ENCODE results near the gene RPP25L. TPM values are rescaled to one million over a fixed set of nuclear protein-coding genes. Genes with fewer than 3 reads are reported as not detected.

RPP25L gene
- total RNA-seq, 1 experiment from 2014 or later, result 30.8 TPM

DNA sequence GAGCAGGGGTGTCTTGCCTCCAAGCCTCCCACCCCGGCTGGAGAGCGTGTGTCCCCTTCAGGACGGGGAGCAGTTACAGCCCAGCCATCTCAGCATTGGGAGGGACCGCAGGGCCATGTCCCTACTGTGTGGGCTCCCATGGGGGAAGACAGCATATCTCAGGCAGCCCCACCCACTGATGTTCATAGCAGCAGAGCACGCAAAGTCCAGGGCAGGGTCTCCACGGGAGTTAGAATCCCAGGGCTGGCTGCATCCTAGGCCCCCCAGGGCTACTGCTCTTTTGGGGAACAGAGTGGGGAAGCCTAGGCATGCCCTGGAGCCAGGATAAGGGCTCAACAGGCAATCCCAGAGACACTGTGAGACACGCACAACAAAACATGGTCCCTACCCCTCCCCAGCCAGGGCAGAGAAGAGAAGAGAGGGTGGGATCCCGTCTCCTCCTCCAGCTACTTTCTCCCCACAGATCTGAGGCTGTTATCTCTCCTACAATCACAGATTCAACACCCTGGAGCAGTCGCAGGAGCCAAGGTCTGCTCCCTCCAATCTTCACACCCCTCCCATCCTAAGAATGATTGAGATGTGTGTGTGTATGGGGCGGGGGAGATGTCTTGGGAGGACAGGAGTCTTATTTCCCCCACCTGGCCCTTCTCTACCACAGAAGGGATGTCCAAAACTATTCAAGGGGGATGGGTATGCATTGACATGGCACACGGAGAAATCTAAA is 25.8 kb downstream of the RPP25L start:
- no peak for DNase-seq (ENCODE audit: low read depth)

DNA sequence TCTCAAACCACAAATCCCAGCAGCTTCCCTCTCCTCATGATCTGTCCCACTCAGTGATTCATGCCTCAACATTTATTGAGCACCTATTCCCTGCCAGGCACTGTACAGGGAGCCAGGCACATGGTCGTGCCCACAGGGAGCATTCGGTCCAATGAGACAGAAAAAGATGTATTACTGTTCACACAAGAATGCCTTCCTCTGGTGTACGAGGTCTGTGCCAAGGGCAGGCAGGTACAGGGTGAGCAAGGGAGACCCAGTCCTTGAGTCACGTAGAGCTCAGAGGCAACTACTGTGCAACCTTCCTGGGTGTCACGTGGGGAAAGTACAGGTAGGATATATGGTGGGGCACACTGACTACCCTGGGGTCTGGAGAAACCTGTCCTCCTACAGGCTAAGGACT is 26.9 kb downstream of the RPP25L start:
- no peak for DNase-seq (ENCODE audit: low read depth)

DNA sequence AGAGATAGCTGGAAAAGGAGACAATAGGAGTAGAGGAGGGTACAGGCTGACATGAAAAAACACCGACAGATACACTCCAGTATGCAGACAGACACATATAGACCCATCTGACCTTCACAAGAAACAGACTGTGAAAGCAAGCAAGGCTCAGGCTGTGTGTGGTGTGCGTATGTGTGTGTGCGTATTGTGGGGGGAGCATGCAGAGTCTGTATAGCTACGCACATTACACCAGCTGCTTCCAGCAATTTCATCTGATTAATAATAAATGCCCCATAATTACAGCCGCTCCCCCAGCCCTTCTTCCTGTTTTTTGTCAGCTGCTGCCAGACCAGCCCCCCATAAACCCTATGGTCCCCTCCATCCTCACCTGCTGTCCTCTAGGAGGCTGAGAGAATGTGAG is 29.1 kb downstream of the RPP25L start:
- no peak for DNase-seq (ENCODE audit: low read depth)

DNA sequence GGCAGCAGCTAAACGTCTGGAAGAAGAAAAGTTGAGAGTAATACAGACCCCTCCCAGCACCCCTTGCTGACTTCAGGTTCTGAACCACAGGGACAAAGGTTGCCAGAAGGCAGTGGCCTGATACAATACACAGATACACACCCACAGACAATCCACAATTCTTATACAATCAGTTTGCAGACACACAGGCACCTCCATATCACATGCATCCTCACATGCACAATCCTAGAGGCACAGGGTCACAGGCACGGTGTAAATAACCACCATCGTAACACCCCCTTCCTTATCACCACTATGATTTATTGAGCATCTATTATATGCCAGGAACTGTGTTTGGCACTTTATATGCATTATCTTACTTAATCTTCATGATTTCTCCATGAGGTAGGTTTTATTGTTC is 30.6 kb downstream of the RPP25L start:
- no peak for DNase-seq (ENCODE audit: low read depth)

DNA sequence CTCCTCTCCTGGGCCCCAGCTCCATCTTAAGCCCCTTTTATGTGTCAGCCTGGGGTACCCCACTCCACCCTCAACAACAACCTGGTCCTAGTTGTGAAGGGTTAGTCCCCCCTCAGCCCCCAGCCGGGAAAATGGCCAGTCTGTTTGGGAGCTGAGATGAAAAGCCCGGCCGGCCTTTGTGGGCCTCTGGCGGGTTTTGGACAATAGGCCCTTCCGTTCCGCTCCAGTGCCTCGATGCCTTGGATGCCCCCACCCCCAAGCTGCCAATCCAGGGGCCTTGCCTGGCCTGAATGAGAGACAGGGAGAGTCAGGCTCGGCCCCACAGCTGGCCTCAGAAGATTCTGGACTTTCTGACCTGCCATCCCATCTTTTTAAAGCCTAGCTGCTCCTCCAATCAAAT is 31.5 kb downstream of the RPP25L start:
- DNase-seq (ENCODE audit: low read depth), result no peak

DNA sequence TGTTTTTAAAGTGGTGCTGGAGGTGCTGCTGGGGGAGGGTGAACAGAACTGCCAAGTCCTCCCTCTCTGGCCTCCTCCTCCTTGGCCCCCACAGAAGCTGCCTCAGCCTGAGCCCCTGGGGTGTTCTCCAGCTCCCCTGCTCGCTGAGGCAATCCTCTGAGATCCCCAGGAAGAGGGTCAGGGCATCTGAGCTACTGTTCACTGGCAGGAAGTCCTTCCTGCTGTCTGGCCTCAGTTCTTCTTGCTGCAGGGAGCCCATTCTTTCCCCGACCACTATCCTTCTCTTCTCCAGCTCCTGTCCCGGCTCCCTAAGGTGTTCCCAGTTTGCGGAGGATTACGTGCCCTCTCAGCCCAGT is 32.1 kb downstream of the RPP25L start:
- DNase-seq (ENCODE audit: low read depth), result no peak

DNA sequence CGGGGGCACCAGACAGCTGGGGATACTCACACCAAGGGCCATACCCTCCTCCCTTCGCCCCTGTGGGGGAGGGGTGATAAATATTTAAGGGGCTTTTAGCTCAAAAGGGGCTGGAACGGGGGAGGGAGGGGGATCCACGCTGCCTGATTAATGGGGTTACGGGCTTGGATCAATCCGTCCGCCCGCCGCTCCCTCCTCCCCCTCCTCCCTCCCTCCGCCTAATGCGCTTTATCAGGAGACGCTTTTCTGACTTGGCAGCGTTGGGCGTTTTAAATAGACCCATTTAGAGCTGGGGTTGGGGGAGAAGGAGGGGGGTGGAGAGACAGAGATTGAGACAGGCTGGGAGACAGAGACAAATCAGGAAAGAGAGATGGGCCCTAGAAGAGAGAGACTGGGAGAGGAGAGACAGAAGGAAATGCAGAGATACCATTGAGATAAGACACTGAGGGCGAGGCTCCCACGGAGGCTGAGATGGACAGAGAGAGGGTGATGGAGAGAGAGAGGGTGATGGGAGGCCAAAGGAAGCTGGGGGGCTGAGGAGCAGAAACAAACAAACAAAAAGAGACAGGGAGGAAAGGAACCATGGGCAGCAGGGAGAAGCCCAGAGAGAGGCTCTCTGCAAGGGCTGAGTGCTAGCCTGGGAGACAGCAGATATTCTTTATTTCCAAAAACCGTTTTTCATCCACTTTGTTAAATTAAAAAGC is 32.6 kb downstream of the RPP25L start:
- DNase-seq (ENCODE audit: low read depth), result no peak

DNA sequence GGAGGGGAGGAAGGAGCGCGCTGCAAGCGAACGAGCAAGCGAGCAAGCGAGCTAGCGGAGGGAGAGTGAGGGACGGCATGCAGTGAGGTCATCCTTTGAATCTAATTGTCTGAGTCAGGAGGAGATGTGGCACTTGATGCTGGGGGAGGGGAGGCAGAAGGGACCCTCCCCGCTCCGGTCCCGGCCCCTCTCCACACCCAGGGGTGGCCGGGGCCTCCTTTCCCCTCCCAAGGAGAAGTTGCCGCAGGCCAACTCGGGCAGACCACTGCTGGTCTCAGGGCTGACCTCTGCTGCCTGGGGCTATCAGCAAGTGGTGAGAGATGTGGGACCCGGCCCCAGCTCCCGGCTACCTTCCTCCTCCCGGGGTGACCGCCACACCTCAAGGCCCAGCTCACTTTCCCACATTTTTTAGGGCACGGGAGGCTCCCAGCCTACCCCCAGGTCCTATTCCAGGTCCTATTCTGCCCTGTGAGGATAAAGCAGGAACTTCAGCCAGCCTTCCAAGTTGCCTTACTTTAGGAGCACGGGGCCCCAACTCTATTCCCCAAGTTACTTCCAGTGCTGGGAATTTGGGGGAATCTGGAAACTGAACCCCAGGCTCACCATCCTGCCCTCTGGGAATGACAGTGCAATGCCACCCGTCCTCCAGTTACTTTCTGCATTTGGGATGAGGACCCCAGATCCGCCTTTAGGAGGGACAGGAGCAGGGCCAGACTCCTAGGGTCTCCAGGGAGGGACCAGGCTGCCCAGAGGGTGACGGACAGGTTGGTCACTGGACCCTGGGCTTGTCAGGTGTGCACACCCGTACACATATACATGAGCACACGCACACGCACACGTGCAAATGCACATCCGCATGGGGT is 33.4 kb downstream of the RPP25L start:
- DNase-seq (ENCODE audit: low read depth), result peak; percentile 81

DNA sequence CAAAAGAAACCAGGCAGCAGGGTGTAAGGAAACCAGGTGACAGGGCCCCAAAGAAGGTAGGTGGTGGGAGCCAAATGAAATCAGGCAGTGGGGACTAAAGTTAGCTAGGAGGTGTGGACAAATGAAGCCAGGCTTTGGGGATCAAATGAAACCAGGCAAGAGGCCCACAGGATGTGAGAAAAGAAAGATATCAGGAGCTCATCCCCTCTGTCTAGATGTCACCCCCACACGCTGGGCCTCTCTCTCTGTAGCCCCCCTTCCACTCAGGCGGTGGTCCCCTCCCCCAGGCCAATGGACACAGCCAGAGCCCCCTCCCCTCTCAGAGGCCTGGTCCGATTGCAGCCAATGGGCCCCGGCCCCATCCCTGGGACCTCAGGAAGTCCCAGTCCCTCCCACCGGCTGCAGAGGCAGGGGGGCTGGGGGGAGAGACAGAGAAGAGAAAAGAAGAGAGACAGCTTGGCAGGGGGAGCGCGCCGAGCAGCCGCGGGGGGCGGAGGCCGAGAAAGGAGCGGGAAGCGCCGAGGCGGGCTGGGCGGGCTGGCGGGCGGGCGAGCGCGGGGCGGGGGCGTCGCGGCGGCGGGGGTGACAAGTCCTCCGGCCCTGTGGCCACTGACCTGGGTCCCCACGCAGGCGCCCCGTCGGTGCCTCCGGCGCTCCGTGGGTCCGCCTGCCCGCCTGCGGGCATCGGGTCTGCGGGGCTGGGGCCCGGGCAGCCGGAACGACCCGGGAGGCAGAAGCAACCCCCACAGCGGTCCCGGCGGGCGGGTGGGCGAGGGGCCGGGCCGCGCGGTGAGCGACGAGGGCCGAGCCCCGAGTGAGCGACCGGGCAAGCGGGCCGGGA is 34.3 kb downstream of the RPP25L start:
- no peak for DNase-seq (ENCODE audit: low read depth)

DNA sequence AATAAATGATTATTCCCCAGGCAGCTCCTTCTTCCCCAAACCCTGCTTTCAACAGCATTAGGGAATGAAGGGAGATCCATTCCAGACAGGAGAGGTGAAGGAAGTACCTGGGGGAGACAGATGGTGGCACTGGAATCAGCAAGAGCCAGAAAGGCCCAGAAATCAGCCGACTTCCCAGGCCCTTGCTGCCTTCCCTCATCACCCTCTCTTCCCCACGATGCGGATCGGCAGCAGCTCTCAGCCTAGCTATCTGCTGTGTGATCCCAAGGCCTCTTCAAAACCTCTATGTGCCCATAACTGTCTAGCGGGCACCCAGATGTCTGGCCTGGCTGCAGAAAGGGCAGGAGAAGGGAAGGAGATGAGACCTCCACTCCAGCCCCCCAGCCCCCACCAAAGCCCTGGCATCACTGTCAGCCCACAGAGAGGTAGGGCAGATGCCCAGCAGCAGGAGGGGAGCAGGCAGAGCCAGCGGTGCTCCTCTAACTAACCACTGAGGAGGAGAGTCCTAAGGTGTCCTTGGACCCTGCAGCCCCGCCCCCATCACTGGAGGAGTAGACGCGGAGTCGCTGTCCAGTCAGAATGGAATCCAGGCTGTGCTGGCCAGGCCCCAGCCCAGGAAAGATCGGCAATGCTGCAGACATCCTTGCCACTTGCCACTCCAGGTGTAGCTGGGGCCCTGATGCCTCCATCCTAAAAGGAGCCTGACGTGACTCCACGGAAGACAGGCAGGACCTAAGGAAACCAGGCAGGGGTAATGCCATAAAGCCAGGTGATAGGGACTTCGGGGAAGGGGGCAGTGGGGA is 35.1 kb downstream of the RPP25L start:
- DNase-seq (ENCODE audit: low read depth), result no peak

DNA sequence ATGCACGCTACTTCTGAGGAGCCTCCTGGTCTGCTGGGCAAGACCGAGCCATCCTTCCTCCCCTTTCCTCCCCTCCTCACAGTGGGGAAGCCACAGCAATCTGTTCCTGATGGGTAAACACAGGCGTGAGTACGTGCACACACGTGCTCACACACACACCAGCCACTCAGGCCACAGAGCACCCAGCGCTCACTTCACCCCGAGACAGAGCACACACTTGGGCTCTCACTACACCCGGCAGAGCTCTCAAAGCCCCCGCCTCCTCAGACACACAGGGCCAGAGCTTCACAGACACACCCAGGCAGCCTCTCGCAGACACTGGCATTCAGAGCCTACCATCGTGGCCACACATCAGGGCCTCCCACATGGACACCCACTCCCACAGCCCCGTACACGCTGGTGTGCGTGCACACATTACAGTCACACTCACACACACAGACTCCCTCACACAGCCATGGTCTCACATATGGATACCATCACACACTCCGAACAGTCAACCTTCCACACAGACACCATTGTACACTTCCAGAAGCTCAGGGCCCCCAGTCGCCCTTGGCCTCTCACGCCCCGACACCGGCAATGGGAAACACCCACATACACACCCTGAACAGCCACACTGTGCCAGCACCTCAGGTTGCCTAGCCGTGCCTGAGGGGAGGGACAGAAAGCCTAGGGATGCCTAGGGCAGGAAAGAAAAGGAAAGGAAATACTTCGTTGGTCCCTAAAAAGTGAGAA is 35.9 kb downstream of the RPP25L start:
- no peak for DNase-seq (ENCODE audit: low read depth)

DNA sequence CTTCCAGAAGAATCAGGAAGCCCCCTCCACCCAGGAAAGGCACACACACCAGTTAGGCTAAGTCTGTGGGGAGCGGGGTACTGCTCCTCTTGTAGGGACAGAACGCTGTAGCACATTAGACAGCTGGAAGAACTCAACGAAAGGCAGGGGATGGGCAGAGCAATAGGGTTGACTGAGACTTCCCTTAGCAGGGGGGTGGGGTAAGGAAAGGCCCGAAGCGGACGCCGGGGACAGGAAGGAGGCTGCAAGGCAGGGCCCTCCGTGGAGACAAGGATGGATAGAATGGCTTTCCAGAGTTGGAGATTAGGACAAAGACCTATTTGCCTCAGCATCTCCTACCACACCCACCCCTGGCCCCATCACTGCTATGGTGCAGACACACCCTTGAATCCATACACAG is 36.7 kb downstream of the RPP25L start:
- DNase-seq (ENCODE audit: low read depth), result no peak

DNA sequence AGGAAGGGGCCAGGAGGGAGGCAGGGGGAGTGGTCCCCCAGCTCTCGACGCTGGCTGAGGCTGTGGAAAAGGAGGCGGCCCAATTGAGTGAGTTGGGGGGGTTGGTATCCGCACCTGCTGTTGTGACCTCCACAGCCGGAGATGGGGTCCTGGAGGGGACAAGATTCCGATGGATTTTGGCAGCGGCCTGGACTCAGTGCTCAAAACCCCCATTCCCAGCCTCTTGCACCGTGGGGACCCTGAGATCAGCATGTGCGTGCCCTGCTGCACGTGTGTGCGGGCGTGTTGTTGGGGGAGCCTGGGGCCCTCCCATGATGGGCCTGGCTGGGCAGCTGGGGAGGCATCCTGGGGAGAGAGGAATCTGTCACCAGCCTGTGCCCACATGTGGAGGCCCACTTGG is 37.3 kb downstream of the RPP25L start:
- no peak for DNase-seq (ENCODE audit: low read depth)

DNA sequence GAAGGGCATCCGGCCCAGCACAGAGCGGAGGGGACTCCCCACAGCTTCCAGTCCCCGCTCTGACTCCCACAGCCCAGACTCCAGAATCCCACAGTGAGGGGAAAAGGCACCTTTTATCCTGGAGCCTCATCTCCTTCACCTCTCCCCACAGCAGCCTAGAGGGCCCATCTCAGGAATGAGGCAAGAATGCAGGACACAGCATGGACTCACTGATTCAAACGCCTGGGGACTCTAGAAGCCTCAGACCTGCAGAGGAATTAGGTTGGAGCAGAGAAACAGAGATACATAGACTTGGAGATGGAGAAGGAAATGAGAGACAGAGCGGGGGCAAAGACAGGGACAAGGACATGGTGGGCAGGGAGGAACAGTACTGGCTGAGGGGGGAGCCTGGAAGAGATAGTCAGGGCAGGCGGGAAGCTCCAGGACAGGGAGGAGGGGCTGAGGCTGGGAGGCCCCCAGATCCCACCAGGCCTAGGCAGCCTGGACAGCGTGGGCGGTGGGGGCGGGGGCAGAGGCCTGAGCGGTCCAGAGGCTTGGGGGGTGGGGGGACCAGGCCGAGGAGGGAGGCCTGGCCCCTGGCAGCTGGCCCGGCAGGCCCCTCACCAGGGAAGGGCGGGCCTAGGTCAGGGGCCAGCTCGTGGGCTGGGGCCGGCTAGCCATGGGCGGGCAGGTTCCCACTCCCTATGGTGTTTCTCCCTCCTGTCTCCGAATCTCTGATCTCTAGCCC is 38.1 kb downstream of the RPP25L start:
- no peak for DNase-seq (ENCODE audit: low read depth)

DNA sequence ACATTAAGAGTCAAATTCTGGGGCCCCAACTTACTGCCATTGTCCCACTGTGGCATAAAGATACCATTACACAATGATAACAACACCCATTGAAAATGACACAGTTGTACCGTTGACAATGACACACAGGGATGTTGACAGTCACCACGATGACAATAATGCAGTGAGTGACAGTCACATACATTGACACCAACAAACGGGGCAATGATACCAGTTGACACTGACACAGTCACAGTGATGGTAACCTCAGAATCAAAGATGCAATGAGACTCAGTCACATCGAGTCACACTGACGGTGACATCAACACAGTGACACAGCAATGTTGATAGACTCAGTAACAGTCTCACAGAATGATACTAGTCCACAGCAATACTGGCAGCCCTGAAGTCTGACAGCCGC is 39.3 kb downstream of the RPP25L start:
- no peak for DNase-seq (ENCODE audit: low read depth)

DNA sequence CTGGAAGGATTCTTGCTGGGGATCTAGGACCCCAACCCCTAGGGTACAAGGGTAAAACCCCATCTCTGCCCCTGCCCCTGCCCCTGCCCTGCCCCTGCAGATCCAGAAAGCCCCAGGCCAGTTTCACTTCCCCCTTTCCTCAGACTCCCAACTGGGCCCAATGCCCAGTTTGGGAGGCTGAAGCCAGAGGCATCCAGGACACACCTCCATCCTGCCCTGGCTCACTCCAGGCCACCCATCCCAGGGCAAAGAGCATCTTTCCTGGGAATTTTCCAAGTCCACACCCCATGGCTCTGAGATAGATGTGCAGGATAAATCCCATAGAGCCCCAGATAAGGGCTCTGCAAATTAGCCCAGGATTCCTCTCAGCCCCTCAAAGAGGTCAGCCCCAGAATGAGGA is 39.8 kb downstream of the RPP25L start:
- no peak for DNase-seq (ENCODE audit: low read depth)

DNA sequence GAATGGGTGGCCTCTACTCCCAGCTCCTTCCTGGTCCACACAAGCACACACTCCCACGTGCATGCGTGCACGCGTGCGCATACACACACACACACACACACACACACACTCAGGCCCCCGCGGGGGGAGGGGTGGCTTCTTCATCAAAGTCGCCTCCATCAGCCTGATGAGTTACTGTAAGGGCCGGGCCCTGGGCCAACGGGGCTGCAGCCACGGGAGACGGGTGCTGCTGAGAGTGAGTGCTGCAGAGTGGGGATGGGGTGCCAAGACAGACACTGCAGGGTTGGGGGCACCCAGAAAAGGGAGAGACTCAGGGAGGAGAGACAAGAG is 40.5 kb downstream of the RPP25L start:
- DNase-seq (ENCODE audit: low read depth), result no peak

DNA sequence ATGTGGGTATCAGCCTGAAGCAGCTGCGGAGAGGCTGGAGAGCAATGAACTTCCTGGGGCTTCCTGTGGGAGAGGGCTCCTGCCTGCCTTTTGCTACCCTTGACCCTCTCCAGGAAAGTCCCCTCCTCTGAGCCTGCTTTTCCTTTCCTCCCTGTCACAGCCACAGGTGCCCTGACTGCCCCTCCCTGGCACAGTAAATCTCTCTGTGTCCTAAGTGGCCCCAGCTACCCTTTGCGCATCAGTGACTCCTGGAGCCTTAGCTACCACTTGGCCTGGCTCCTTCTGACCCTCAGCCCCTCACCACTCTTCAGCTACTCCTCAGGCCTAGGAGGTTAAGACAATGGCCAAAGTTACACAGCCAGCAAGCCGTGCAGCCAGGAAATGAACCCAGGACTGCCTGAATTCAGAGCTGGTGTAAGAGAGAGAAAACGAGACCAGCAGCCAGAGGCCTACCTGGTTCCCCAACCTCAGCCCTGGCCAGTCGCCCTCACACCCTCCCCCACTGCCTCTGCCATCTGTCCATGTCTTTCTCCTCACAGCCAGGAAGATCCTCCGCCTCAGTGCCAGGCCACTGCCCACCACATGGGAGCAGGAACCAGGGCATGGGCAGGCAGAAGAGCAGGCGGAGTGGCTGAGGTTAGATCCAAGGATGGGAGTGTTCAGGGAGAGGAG is 41.0 kb downstream of the RPP25L start:
- no peak for DNase-seq (ENCODE audit: low read depth)

DNA sequence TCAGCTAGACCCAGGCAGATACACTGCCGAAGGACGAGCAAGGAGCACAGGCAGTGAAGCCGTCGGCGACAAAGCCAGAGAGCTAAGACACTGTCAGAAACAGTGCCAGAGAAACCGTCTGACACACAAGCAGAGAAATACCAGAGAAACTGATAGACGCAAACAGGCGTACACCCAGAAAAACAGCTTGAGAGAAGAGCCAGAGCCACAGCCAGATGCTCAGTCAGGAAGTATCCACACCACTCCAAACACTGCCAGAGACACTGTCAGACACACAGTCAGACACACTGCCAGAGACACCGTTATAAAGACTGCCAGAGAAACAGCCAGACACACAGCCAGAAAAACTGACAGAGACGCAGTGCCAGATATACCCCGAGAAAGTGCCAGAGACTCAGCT is 41.5 kb downstream of the RPP25L start:
- DNase-seq (ENCODE audit: low read depth), result no peak
